Neuronal stem cell (in vitro differentiated cells): ENCODE measurements around the gene LTBP2.

Experiments used
- DNase-seq: peaks from one replicate; pipeline ENCODE4 v3.0.0-alpha.2; 2013; ENCODE audit warnings: low spot score
- H2AFZ ChIP-seq: one replicate; pipeline ENCODE4 v1.6.1; 2013; ENCODE audit warnings: mild to moderate bottlenecking, low read length, inconsistent platforms
- H2AK5ac ChIP-seq: 2 replicates; pipeline ENCODE4 v1.6.1; 2013; ENCODE audit warnings: low read depth, mild to moderate bottlenecking, inconsistent platforms, low read length, moderate library complexity, mixed read lengths
- H2BK120ac ChIP-seq: 2 replicates; pipeline ENCODE4 v1.6.1; 2013; ENCODE audit warnings: low read depth, mild to moderate bottlenecking, inconsistent platforms, low read length, moderate library complexity, mixed read lengths
- H2BK12ac ChIP-seq: one replicate; pipeline ENCODE4 v1.6.1; 2013; ENCODE audit warnings: low read length, inconsistent platforms
- H2BK15ac ChIP-seq: 2 replicates; pipeline ENCODE4 v1.6.1; 2013; ENCODE audit warnings: mild to moderate bottlenecking, low read length, inconsistent platforms, mixed read lengths
- H2BK5ac ChIP-seq: one replicate; pipeline ENCODE4 v1.6.1; 2013; ENCODE audit warnings: inconsistent platforms, mild to moderate bottlenecking, low read length, moderate library complexity
- H3K14ac ChIP-seq: one replicate; pipeline ENCODE4 v1.6.1; 2013; ENCODE audit warnings: low read length, inconsistent platforms
- H3K18ac ChIP-seq: 2 replicates; pipeline ENCODE4 v1.6.1; 2013; ENCODE audit warnings: low read length, inconsistent platforms
- H3K23ac ChIP-seq: 2 replicates; pipeline ENCODE4 v1.6.1; 2013; ENCODE audit warnings: low read depth, mild to moderate bottlenecking, mixed read lengths, low read length, inconsistent platforms; ENCODE audit not compliant: poor library complexity
- H3K27ac ChIP-seq: replicated peaks from 3 replicates; pipeline ENCODE4 v1.5.1; 2013; ENCODE audit warnings: low read length, inconsistent platforms
- H3K27me3 ChIP-seq, 3 experiments: 2 replicates each; pipeline ENCODE4 v1.6.1; 2013; ENCODE audit warnings: low read length in 3 of 3, mild to moderate bottlenecking in 2 of 3, inconsistent platforms in 1 of 3, low read depth in 1 of 3, mixed read lengths in 1 of 3, moderate library complexity in 1 of 3; ENCODE audit not compliant: control insufficient read depth in 3 of 3, insufficient read depth in 3 of 3
- H3K36me3 ChIP-seq, 2 donors: replicated peaks in 1 of 2; 2 replicates each; pipeline ENCODE4 v1.6.1; 2013; ENCODE audit warnings: low read length in 2 of 2; ENCODE audit not compliant: control insufficient read depth in 2 of 2, insufficient read depth in 2 of 2
- H3K4ac ChIP-seq: 2 replicates; pipeline ENCODE4 v1.6.1; 2013; ENCODE audit warnings: inconsistent platforms, mild to moderate bottlenecking, low read length, moderate library complexity
- H3K4me1 ChIP-seq, 2 donors: 1 replicate in 1 of 2; 2 replicates in 1 of 2; pipeline ENCODE4 v1.6.1; 2013; ENCODE audit warnings: low read length in 2 of 2, low read depth in 1 of 2; ENCODE audit not compliant: control insufficient read depth in 2 of 2, insufficient read depth in 1 of 2
- H3K4me2 ChIP-seq: one replicate; pipeline ENCODE4 v1.6.1; 2013; ENCODE audit warnings: mild to moderate bottlenecking, low read length, inconsistent platforms; ENCODE audit not compliant: insufficient read depth, poor library complexity, severe bottlenecking
- H3K4me3 ChIP-seq, 2 donors: 2 replicates each; pipeline ENCODE4 v1.5.1; 2013; ENCODE audit warnings: low read length in 2 of 2, mild to moderate bottlenecking in 2 of 2, inconsistent platforms in 1 of 2, moderate library complexity in 1 of 2
- H3K79me1 ChIP-seq: one replicate; pipeline ENCODE4 v1.6.1; 2013; ENCODE audit warnings: low read depth, mild to moderate bottlenecking, inconsistent platforms, low read length, moderate library complexity
- H3K9ac ChIP-seq: one replicate; pipeline ENCODE4 v1.6.1; 2013; ENCODE audit warnings: mild to moderate bottlenecking, low read depth, low read length, inconsistent platforms; ENCODE audit not compliant: poor library complexity
- H3K9me3 ChIP-seq, 2 donors: replicated peaks in 1 of 2; 2 replicates each; pipeline versions ENCODE3 to v1.6.1; 2013; ENCODE audit warnings: low read length in 2 of 2, mild to moderate bottlenecking in 2 of 2, inconsistent platforms in 1 of 2, low read depth in 1 of 2, mixed read lengths in 1 of 2, moderate library complexity in 1 of 2; ENCODE audit not compliant: control insufficient read depth in 2 of 2, insufficient read depth in 1 of 2
- H4K8ac ChIP-seq: one replicate; pipeline ENCODE4 v1.6.1; 2013; ENCODE audit warnings: low read depth, mild to moderate bottlenecking, inconsistent platforms, low read length, moderate library complexity
- H4K91ac ChIP-seq: one replicate; pipeline ENCODE4 v1.6.1; 2013; ENCODE audit warnings: low read length, low read depth, mild to moderate bottlenecking, inconsistent platforms; ENCODE audit not compliant: poor library complexity
- WGBS, 2 donors: extraction: QIAGEN DNeasy Blood & Tissue Kit; methylation state at CpG; one replicate each; pipeline ENCODE4 v1.1.7; 2013; ENCODE audit warnings: missing lambda C conversion rate in 2 of 2, mixed read lengths in 1 of 2; ENCODE audit not compliant: insufficient read length in 2 of 2, insufficient replicate concordance in 1 of 2; ENCODE audit errors: extremely low coverage in 2 of 2; 5-methylcytosine and 5-hydroxymethylcytosine counted together

The LTBP2 gene

DNA sequence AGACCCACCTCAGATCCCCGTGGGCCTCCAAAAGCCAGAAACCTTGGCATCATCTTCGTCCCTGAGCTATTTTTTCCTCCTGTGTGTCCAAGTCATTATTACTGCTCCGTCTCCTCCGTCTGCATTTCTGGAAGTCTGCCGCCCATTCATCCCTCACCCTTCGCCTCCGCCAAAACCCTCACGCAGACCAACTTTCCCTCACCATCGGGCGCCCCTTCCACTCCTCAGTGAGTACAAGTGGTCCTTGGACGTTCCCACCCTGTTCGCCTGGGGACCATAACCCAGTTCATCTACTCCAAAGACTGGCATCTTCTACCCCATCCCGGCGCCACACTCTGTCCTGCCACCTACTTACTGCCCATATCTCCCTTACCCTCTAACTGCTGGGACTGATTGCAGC is 3.7 kb upstream of the LTBP2 start:
- Histone ChIP-seq H3K4ac (no peak overlapping the region), H2BK5ac (no peak overlapping the region), H3K79me1 (no peaks in the 10 kb centered on the region), H3K18ac (peak overlapping the region; percentile 7), H3K9ac (no peak overlapping the region), H4K8ac (no peak overlapping the region), H3K9me3 (no peaks in the 10 kb centered on the region), H2AK5ac (peak overlapping the region; percentile 11), H3K27me3 (peaks cover 15 to 53% (median 17%) of the 10 kb centered on the region in 3 experiments), H3K14ac (no peak overlapping the region), H4K91ac (no peak overlapping the region), H3K36me3 (no peaks in the 10 kb centered on the region), H3K23ac (no peak overlapping the region), H3K27ac (no peak overlapping the region), H2AFZ (no peak overlapping the region), H3K4me3 (no peak overlapping the region), H2BK12ac (no peak overlapping the region), H2BK15ac (no peak overlapping the region), H3K4me2 (no peak overlapping the region), H2BK120ac (no peak overlapping the region), H3K4me1 (peaks cover 16 to 17% of the 10 kb centered on the region in 2 donors)
- WGBS, 2 donors = no CpG with 5 or more reads among the region's 14 CpGs
- DNase-seq = no peak

DNA sequence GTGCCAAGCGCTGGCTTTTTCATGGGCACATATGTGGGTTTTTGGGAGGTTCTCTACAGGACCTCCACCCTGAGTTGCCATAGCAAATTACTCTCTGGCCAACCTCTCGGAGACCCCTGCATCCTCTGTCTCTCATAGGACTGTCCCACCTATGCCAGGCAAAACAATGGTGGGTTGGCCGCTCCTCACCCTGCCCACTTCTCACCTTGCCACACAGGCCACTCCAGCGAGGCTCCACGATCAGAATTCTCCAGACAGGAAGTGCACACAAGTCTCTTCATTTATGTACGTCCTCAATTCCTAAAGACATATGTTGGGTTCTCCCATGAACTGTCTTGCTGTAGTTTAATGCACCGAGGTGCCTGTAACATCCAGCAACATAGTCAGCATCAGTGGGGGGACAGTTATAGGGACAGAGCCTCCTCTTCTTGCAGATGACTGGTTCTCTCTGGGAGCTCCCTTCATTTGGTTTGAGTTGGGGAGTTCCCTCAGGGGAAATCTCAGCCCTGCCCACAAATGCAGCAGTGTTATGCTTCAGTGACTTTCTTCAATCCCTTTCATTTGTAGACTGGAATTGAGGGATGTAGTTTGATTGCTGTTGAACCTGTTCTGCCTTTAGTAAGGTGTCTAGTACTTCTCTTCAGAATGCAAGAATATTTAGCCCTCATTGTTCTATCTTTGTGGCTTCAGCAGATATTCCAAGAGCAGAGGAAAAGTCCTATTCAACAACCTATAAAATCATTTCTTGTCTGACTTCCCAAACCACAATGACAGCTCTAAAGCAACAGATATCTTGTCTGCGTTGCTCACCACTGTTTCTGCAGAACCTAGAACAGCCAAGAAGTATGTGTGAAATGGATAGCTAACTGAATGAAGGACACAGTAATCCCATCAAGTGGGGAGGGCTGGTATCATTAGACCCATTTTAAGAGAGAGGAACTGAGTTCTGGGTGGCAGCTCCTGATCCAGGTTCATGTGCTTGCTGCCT is 2.8 kb upstream of the LTBP2 start:
- H3K23ac ChIP-seq = no peak overlapping the region
- no peak overlapping the region for H2BK5ac ChIP-seq
- no peak overlapping the region for H2AK5ac ChIP-seq
- no peak overlapping the region for H2BK120ac ChIP-seq
- no peak overlapping the region for H3K9ac ChIP-seq
- H2BK15ac ChIP-seq = no peak overlapping the region
- no peak overlapping the region for H3K4ac ChIP-seq
- H2AFZ ChIP-seq = no peak overlapping the region
- H4K8ac ChIP-seq = no peak overlapping the region
- H3K14ac ChIP-seq = no peak overlapping the region
- peaks cover 13 to 16% of the 10 kb centered on the region in 2 donors for H3K4me1 ChIP-seq
- peaks cover 16 to 63% (median 26%) of the 10 kb centered on the region in 3 experiments for H3K27me3 ChIP-seq
- no peak overlapping the region for H3K4me3 ChIP-seq
- no peaks in the 10 kb centered on the region for H3K36me3 ChIP-seq
- WGBS, 2 donors = no CpG with 5 or more reads among the region's 8 CpGs
- H3K27ac ChIP-seq = no peak overlapping the region
- no peak overlapping the region for H2BK12ac ChIP-seq
- no peak for DNase-seq
- no peaks in the 10 kb centered on the region for H3K79me1 ChIP-seq
- no peaks in the 10 kb centered on the region for H3K9me3 ChIP-seq
- no peak overlapping the region for H4K91ac ChIP-seq
- H3K18ac ChIP-seq = no peak overlapping the region
- no peak overlapping the region for H3K4me2 ChIP-seq

DNA sequence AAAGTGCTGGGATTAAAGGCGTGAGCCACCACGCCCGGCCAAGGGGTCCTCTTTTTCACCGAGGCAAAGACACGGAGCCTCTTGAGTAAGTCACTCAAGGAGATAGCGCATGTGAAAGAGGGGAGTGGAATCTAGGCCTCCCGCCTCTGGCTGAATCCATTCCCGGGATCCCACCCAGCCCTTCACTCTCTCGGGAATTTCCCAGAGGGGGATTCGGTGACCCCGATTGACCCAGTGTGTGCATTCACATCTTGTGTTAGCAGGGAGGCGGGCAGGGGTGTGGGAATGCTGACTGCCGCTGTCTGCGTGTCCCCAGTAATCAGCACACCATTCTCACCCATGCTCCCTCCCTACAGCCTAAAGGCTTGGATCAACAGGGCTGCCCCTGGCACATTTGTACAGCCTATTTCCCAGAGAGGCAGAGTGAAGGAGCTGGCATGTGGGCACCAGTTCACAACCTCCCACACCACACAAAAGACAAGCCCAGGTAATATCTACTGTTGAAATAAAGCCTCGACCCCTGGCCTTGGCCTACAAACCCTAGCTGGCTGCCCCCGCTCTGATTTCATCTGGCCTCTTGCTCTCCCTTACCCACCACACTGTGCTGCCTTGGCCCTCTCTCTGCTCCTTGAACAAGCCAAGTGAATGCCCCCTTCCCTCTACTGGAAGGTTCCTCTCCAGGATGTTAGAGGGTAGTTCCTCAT is 1.3 kb upstream of the LTBP2 start:
- Histone ChIP-seq H3K23ac (no peak overlapping the region), H3K4me1 (peaks cover 3 to 12% of the 10 kb centered on the region in 2 donors), H3K4ac (no peak overlapping the region), H3K18ac (peak overlapping the region; percentile 49), H3K9me3 (no peaks in the 10 kb centered on the region), H2BK15ac (peak overlapping the region; percentile 17), H2AFZ (no peak overlapping the region), H2AK5ac (peak overlapping the region; percentile 72), H3K14ac (peak overlapping the region; percentile 10), H3K27ac (peak overlapping the region; percentile 26), H3K27me3 (peaks cover 16 to 62% (median 29%) of the 10 kb centered on the region in 3 experiments), H2BK12ac (peak overlapping the region; percentile 35), H3K79me1 (no peaks in the 10 kb centered on the region), H4K8ac (no peak overlapping the region), H3K9ac (no peak overlapping the region), H2BK5ac (no peak overlapping the region), H4K91ac (no peak overlapping the region), H2BK120ac (no peak overlapping the region), H3K4me3 (no peak overlapping the region), H3K36me3 (no peaks in the 10 kb centered on the region), H3K4me2 (no peak overlapping the region)
- no peak for DNase-seq
- no CpG with 5 or more reads among the region's 16 CpGs for WGBS, 2 donors
